SK-N-MC (cell line): ENCODE measurements around the gene CHD2.

ENCODE experiments used
- DNase-seq: peaks from one replicate; pipeline ENCODE4 v3.0.0-alpha.2; 2011; ENCODE audit warnings: low read depth, low spot score
- H3K27ac ChIP-seq: fragments of 200-600 bp; sonication (generic); 2 replicates; pipeline ENCODE4 v1.5.1; 2016; ENCODE audit warnings: mixed run types
- H3K36me3 ChIP-seq: fragments of 200-600 bp; sonication (generic); 2 replicates; pipeline ENCODE4 v1.6.1; 2017; ENCODE audit warnings: antibody characterized with exemption, low read length, mixed read lengths; ENCODE audit not compliant: insufficient read depth
- H3K4me3 ChIP-seq: fragments of 200-600 bp; sonication (generic); 2 replicates; pipeline ENCODE4 v1.5.1; 2016
- H3K9ac ChIP-seq: fragments of 200-600 bp; sonication (generic); 2 replicates; pipeline ENCODE4 v1.8.0; 2017; ENCODE audit warnings: mixed run types, mixed read lengths; ENCODE audit not compliant: insufficient read length
- H3K9me3 ChIP-seq: fragments of 200-600 bp; sonication (generic); 2 replicates; pipeline ENCODE4 v1.6.1; 2017; ENCODE audit warnings: low read depth, mild to moderate bottlenecking, antibody characterized with exemption, low read length, moderate library complexity, mixed read lengths
- EZH2 ChIP-seq: fragments of 200-600 bp; sonication (generic); IDR thresholded peaks from one replicate; pipeline ENCODE4 v1.6.1; 2017; ENCODE audit warnings: antibody characterized with exemption
- FOXP2 ChIP-seq: optimal IDR thresholded peaks from 2 replicates; pipeline ENCODE3; 2011; ENCODE audit warnings: mild to moderate bottlenecking, moderate library complexity; ENCODE audit not compliant: insufficient read depth; ENCODE audit errors: extremely low read length, control extremely low read depth
- POLR2AphosphoS5 ChIP-seq: IDR thresholded peaks from 2 replicates; pipeline ENCODE4 v1.6.1; 2012; ENCODE audit warnings: mild to moderate bottlenecking, low read depth, low read length, borderline replicate concordance

CHD2 gene

GRCh38 chr15:92907896-92908712, 8.0 kb downstream of the CHD2 start:
- H3K36me3 ChIP-seq = peaks cover 42% of the 10 kb centered on the region

GRCh38 chr15:92908713-92909057, 8.6 kb downstream of the CHD2 start:
- H3K4me3 ChIP-seq = peak overlapping the region; percentile 92
- H3K9ac ChIP-seq = peak overlapping the region; percentile 97
- peaks cover 38% of the 10 kb centered on the region for H3K36me3 ChIP-seq
- no peaks in the 10 kb centered on the region for H3K9me3 ChIP-seq
- no peak for DNase-seq
- H3K27ac ChIP-seq = peak overlapping the region; percentile 96
- TF ChIP-seq FOXP2 (no peak), EZH2 (no peak), POLR2AphosphoS5 (no peak)

More at GRCh38 chr15:92907896-92908712, 8.0 kb downstream of the CHD2 start:
- DNase-seq = no peak
- Histone ChIP-seq H3K9me3 (no peaks in the 10 kb centered on the region), H3K4me3 (peak overlapping the region; percentile 92), H3K9ac (peak overlapping the region; percentile 97), H3K27ac (peak overlapping the region; percentile 96)
- no peak for TF ChIP-seq EZH2
- no peak for TF ChIP-seq POLR2AphosphoS5
- TF ChIP-seq FOXP2 = no peak

- 0 out of 2 replicates have a peak overlapping the region, but pooled peaks have one; percentile 44 for H3K27ac ChIP-seq
- no peak overlapping the region for H3K4me3 ChIP-seq
- no peak overlapping the region for H3K9ac ChIP-seq
- no peaks in the 10 kb centered on the region for H3K9me3 ChIP-seq
- peaks cover 38% of the 10 kb centered on the region for H3K36me3 ChIP-seq
- TF ChIP-seq FOXP2 = no peak
- no peak for TF ChIP-seq EZH2
- TF ChIP-seq POLR2AphosphoS5 = no peak
- no peak for DNase-seq
Measured at GRCh38 chr15:92909136-92909781, 9.1 kb downstream of the CHD2 start.

GRCh38 chr15:92910451-92910850, 10.3 kb downstream of the CHD2 start:
- Histone ChIP-seq H3K36me3 (peaks cover 34% of the 10 kb centered on the region), H3K9ac (no peak overlapping the region), H3K27ac (no peak overlapping the region), H3K9me3 (no peaks in the 10 kb centered on the region), H3K4me3 (no peak overlapping the region)
- no peak for DNase-seq
- no peak for TF ChIP-seq EZH2
- TF ChIP-seq POLR2AphosphoS5 = no peak
- no peak for TF ChIP-seq FOXP2

GRCh38 chr15:92914103-92914499, 14.0 kb downstream of the CHD2 start:
- peaks cover 37% of the 10 kb centered on the region for H3K36me3 ChIP-seq
- no peak overlapping the region for H3K9ac ChIP-seq
- H3K27ac ChIP-seq = peak overlapping the region; percentile 99
- no peak overlapping the region for H3K4me3 ChIP-seq
- TF ChIP-seq POLR2AphosphoS5 = no peak
- TF ChIP-seq EZH2 = no peak
- TF ChIP-seq FOXP2 = no peak
- no peaks in the 10 kb centered on the region for H3K9me3 ChIP-seq
- DNase-seq = no peak

GRCh38 chr15:92914768-92915221, 14.7 kb downstream of the CHD2 start:
- H3K9me3 ChIP-seq = no peaks in the 10 kb centered on the region
- DNase-seq = no peak
- H3K4me3 ChIP-seq = no peak overlapping the region
- H3K9ac ChIP-seq = no peak overlapping the region
- peak overlapping the region; percentile 99 for H3K27ac ChIP-seq
- TF ChIP-seq EZH2 (no peak), POLR2AphosphoS5 (no peak), FOXP2 (no peak)
- H3K36me3 ChIP-seq = peaks cover 34% of the 10 kb centered on the region

GRCh38 chr15:92915766-92916435, 15.8 kb downstream of the CHD2 start:
- no peak for DNase-seq
- Histone ChIP-seq H3K36me3 (peaks cover 27% of the 10 kb centered on the region), H3K27ac (peak overlapping the region; percentile 99), H3K9me3 (no peaks in the 10 kb centered on the region), H3K9ac (no peak overlapping the region), H3K4me3 (no peak overlapping the region)
- no peak for TF ChIP-seq FOXP2
- no peak for TF ChIP-seq POLR2AphosphoS5
- no peak for TF ChIP-seq EZH2
